Endothelial cell of umbilical vein (primary cell): Measurements from ENCODE around the gene EPN1. TPM values are rescaled to one million over a fixed set of nuclear protein-coding genes. Genes with fewer than 3 reads are reported as not detected.

Experiments
- polyA plus RNA-seq, 4 experiments: library from polyadenylated mRNA; depleted of rRNA in 3 of 4; stranded (reverse) in 3 of 4; unstranded in 1 of 4; fragments of >200 nt; gene quantifications; 2 replicates each; pipeline versions ENCODE4 v1.2.1 to v1.2.3, GENCODE V29; 2011 to 2012; ENCODE audit warnings: missing spikeins in 1 of 4
- small RNA-seq: library from RNA; depleted of rRNA; stranded (forward); fragments of <200 nt; gene quantifications from one replicate; pipeline ENCODE3, GENCODE V24; 2012; ENCODE audit warnings: low replicate concordance, low read depth; ENCODE audit not compliant: insufficient read depth, insufficient read length
- total RNA-seq: library from RNA; stranded (reverse); gene quantifications from 2 replicates; pipeline ENCODE4 v1.2.3, GENCODE V29; 2021

Gene EPN1
- total and polyA plus RNA-seq, 2 donors (not counting 3 experiments of a cell fraction or from before 2014, with no cell fraction given), result 87.2 to 138 TPM

Small RNAs within 50 kb of the gene (small RNA-seq; reads per million reads assigned to genes)
- gene AC010525.2, result not detected

Other genes with a start within 250 kb of the EPN1 start
- gene SHISA7, start 231.9 kb upstream of the EPN1 start, total RNA-seq, result not detected in 2 replicates
- gene SHISA7, start 231.9 kb upstream of the EPN1 start, polyA plus RNA-seq, result not detected in 2 replicates
- gene ISOC2, start 213.6 kb upstream of the EPN1 start, total RNA-seq, result 43.6 and 49.3 TPM in 2 replicates
- 68.7 and 96.5 TPM in 2 replicates for gene ISOC2, start 213.6 kb upstream of the EPN1 start, polyA plus RNA-seq
- gene C19orf85, start 210.5 kb upstream of the EPN1 start, total RNA-seq, result not detected in 2 replicates
- not detected in 2 replicates for gene C19orf85, start 210.5 kb upstream of the EPN1 start, polyA plus RNA-seq
- gene ZNF628, start 198.6 kb upstream of the EPN1 start, total RNA-seq, result 9.0 and 10.4 TPM in 2 replicates
- 2.0 and 2.5 TPM in 2 replicates for gene ZNF628, start 198.6 kb upstream of the EPN1 start, polyA plus RNA-seq
- 34.4 and 44.7 TPM in 2 replicates for gene NAT14, start 190.0 kb upstream of the EPN1 start, total RNA-seq
- gene NAT14, start 190.0 kb upstream of the EPN1 start, polyA plus RNA-seq, result 39.1 and 42.6 TPM in 2 replicates
- gene SSC5D, start 186.8 kb upstream of the EPN1 start, total RNA-seq, result 1.0 and 1.3 TPM in 2 replicates
- gene SSC5D, start 186.8 kb upstream of the EPN1 start, polyA plus RNA-seq, result 0.47 and 0.49 TPM in 2 replicates
- not detected in 2 replicates for gene SBK2, start 138.1 kb upstream of the EPN1 start, total RNA-seq
- not detected in 2 replicates for gene SBK2, start 138.1 kb upstream of the EPN1 start, polyA plus RNA-seq
- 0.25 and 0.62 TPM in 2 replicates for gene SBK3, start 129.7 kb upstream of the EPN1 start, total RNA-seq
- gene SBK3, start 129.7 kb upstream of the EPN1 start, polyA plus RNA-seq, result 0.18 and 0.19 TPM in 2 replicates
- gene ZNF579, start 94.4 kb upstream of the EPN1 start, total RNA-seq, result 15.7 and 15.9 TPM in 2 replicates
- gene ZNF579, start 94.4 kb upstream of the EPN1 start, polyA plus RNA-seq, result 9.9 and 11.6 TPM in 2 replicates
- 14.7 and 15.6 TPM in 2 replicates for gene FIZ1, start 75.7 kb upstream of the EPN1 start, total RNA-seq
- gene FIZ1, start 75.7 kb upstream of the EPN1 start, polyA plus RNA-seq, result 6.6 and 7.0 TPM in 2 replicates
- 14.2 and 15.2 TPM in 2 replicates for gene ZNF524, start 74.9 kb upstream of the EPN1 start, total RNA-seq
- gene ZNF524, start 74.9 kb upstream of the EPN1 start, polyA plus RNA-seq, result 15.4 and 22.5 TPM in 2 replicates
- 10.1 and 11.4 TPM in 2 replicates for gene ZNF865, start 69.6 kb upstream of the EPN1 start, total RNA-seq
- gene ZNF865, start 69.6 kb upstream of the EPN1 start, polyA plus RNA-seq, result 4.0 and 5.2 TPM in 2 replicates
- gene ZNF784, start 50.7 kb upstream of the EPN1 start, total RNA-seq, result 4.9 and 7.1 TPM in 2 replicates
- 4.9 and 5.6 TPM in 2 replicates for gene ZNF784, start 50.7 kb upstream of the EPN1 start, polyA plus RNA-seq
- 32.5 and 41.1 TPM in 2 replicates for gene ZNF580, start 34.2 kb upstream of the EPN1 start, total RNA-seq
- 13.7 and 16.9 TPM in 2 replicates for gene ZNF580, start 34.2 kb upstream of the EPN1 start, polyA plus RNA-seq
- gene ZNF581, start 31.6 kb upstream of the EPN1 start, total RNA-seq, result 27.8 and 31.4 TPM in 2 replicates
- 32.3 and 37.0 TPM in 2 replicates for gene ZNF581, start 31.6 kb upstream of the EPN1 start, polyA plus RNA-seq
- gene CCDC106, start 27.0 kb upstream of the EPN1 start, total RNA-seq, result 11.8 and 13.2 TPM in 2 replicates
- gene CCDC106, start 27.0 kb upstream of the EPN1 start, polyA plus RNA-seq, result 12.0 and 17.8 TPM in 2 replicates
- gene U2AF2, start 20.2 kb upstream of the EPN1 start, total RNA-seq, result 246 and 259 TPM in 2 replicates
- 173 and 183 TPM in 2 replicates for gene U2AF2, start 20.2 kb upstream of the EPN1 start, polyA plus RNA-seq
- not detected in 2 replicates for gene NLRP9, start 63.2 kb downstream of the EPN1 start, total RNA-seq
- not detected in 2 replicates for gene NLRP9, start 63.2 kb downstream of the EPN1 start, polyA plus RNA-seq
- gene RFPL4A, start 83.9 kb downstream of the EPN1 start, total RNA-seq, result not detected in 2 replicates
- gene RFPL4A, start 83.9 kb downstream of the EPN1 start, polyA plus RNA-seq, result not detected in 2 replicates
- gene RFPL4AL1, start 93.9 kb downstream of the EPN1 start, total RNA-seq, result not detected in 2 replicates
- not detected in 2 replicates for gene RFPL4AL1, start 93.9 kb downstream of the EPN1 start, polyA plus RNA-seq
- not detected in 2 replicates for gene NLRP11, start 156.8 kb downstream of the EPN1 start, total RNA-seq
- not detected in 2 replicates for gene NLRP11, start 156.8 kb downstream of the EPN1 start, polyA plus RNA-seq
- gene NLRP4, start 161.3 kb downstream of the EPN1 start, total RNA-seq, result not detected in 2 replicates
- gene NLRP4, start 161.3 kb downstream of the EPN1 start, polyA plus RNA-seq, result not detected in 2 replicates